KMS-11 (cell line): ENCODE data around the gene CACNB1.

Experiments used
- H2AFZ ChIP-seq: fragments of 200-600 bp; sonication (generic); 2 replicates; pipeline ENCODE4 v1.6.1; 2016; ENCODE audit warnings: antibody characterized with exemption, mixed run types, low read depth
- H3K27ac ChIP-seq: fragments of 200-600 bp; sonication (generic); 2 replicates; pipeline ENCODE4 v1.6.1; 2016; ENCODE audit warnings: mild to moderate bottlenecking, mixed run types
- H3K27me3 ChIP-seq: fragments of 200-600 bp; sonication (generic); 2 replicates; pipeline ENCODE4 v1.6.1; 2017; ENCODE audit warnings: mild to moderate bottlenecking, low read depth, mixed run types, moderate library complexity; ENCODE audit not compliant: insufficient read depth
- H3K36me3 ChIP-seq: fragments of 200-600 bp; sonication (generic); 2 replicates; pipeline ENCODE4 v1.6.1; 2017; ENCODE audit warnings: mild to moderate bottlenecking, mixed run types; ENCODE audit not compliant: insufficient read depth
- H3K4me1 ChIP-seq: fragments of 200-600 bp; sonication (generic); 2 replicates; pipeline ENCODE4 v1.6.1; 2016; ENCODE audit warnings: mild to moderate bottlenecking, low read depth, mixed run types; ENCODE audit not compliant: poor library complexity, severe bottlenecking
- H3K4me2 ChIP-seq: fragments of 200-600 bp; sonication (generic); 2 replicates; pipeline ENCODE4 v1.7.0; 2016; ENCODE audit warnings: mild to moderate bottlenecking, mixed run types
- H3K4me3 ChIP-seq: fragments of 200-600 bp; sonication (generic); IDR thresholded peaks from 2 replicates; pipeline ENCODE4 v1.6.1; 2017; ENCODE audit warnings: low read depth, low read length, mixed read lengths; ENCODE audit not compliant: insufficient read depth
- H3K79me2 ChIP-seq: fragments of 200-600 bp; sonication (generic); 2 replicates; pipeline ENCODE4 v1.6.1; 2016; ENCODE audit warnings: low read depth, mixed run types; ENCODE audit not compliant: insufficient read depth
- H3K9ac ChIP-seq: fragments of 200-600 bp; sonication (generic); 2 replicates; pipeline ENCODE4 v1.6.1; 2016; ENCODE audit warnings: mild to moderate bottlenecking, mixed run types
- H4K20me1 ChIP-seq: fragments of 200-600 bp; sonication (generic); 2 replicates; pipeline ENCODE4 v1.6.1; 2016; ENCODE audit warnings: mild to moderate bottlenecking, mixed run types; ENCODE audit not compliant: insufficient read depth
- CTCF ChIP-seq: fragments of 200-600 bp; sonication (generic); conservative IDR thresholded peaks from 2 replicates; pipeline ENCODE4 v1.6.1; 2017; ENCODE audit warnings: low read depth, mild to moderate bottlenecking, antibody characterized with exemption, low read length, moderate library complexity, mixed read lengths

CACNB1 gene

GRCh38 chr17:39141915-39142664, 55.4 kb downstream of the CACNB1 start:
- no peak overlapping the region for H3K4me2 ChIP-seq
- no peaks in the 10 kb centered on the region for H4K20me1 ChIP-seq
- H3K4me1 ChIP-seq: no peaks in the 10 kb centered on the region
- no peak overlapping the region for H3K9ac ChIP-seq
- H2AFZ ChIP-seq: no peak overlapping the region
- H3K79me2 ChIP-seq: no peaks in the 10 kb centered on the region
- no peak for TF ChIP-seq CTCF
- H3K4me3 ChIP-seq: no peak overlapping the region
- no peaks in the 10 kb centered on the region for H3K36me3 ChIP-seq
- H3K27ac ChIP-seq: no peak overlapping the region
- no peaks in the 10 kb centered on the region for H3K27me3 ChIP-seq

GRCh38 chr17:39141294-39141693, 56.2 kb downstream of the CACNB1 start:
- no peaks in the 10 kb centered on the region for H4K20me1 ChIP-seq
- no peaks in the 10 kb centered on the region for H3K4me1 ChIP-seq
- no peak overlapping the region for H2AFZ ChIP-seq
- H3K27me3 ChIP-seq: no peaks in the 10 kb centered on the region
- H3K36me3 ChIP-seq: no peaks in the 10 kb centered on the region
- no peaks in the 10 kb centered on the region for H3K79me2 ChIP-seq
- no peak overlapping the region for H3K4me3 ChIP-seq
- H3K27ac ChIP-seq: no peak overlapping the region
- no peak overlapping the region for H3K4me2 ChIP-seq
- H3K9ac ChIP-seq: no peak overlapping the region
- TF ChIP-seq CTCF: no peak

GRCh38 chr17:39139561-39139960, 57.9 kb downstream of the CACNB1 start:
- H3K27me3 ChIP-seq: no peaks in the 10 kb centered on the region
- no peak overlapping the region for H3K4me2 ChIP-seq

GRCh38 chr17:39139161-39139511, 58.3 kb downstream of the CACNB1 start:
- no peak overlapping the region for H2AFZ ChIP-seq
- H3K79me2 ChIP-seq: no peaks in the 10 kb centered on the region
- no peaks in the 10 kb centered on the region for H3K4me1 ChIP-seq
- H4K20me1 ChIP-seq: no peaks in the 10 kb centered on the region
- no peak overlapping the region for H3K27ac ChIP-seq
- no peak overlapping the region for H3K9ac ChIP-seq
- no peaks in the 10 kb centered on the region for H3K36me3 ChIP-seq
- H3K27me3 ChIP-seq: no peaks in the 10 kb centered on the region
- no peak for TF ChIP-seq CTCF
- no peak overlapping the region for H3K4me2 ChIP-seq
- H3K4me3 ChIP-seq: no peak overlapping the region

More at GRCh38 chr17:39139561-39139960, 57.9 kb downstream of the CACNB1 start:
- Histone ChIP-seq H4K20me1 (no peaks in the 10 kb centered on the region), H3K4me1 (no peaks in the 10 kb centered on the region), H3K36me3 (no peaks in the 10 kb centered on the region), H3K4me3 (no peak overlapping the region), H2AFZ (no peak overlapping the region), H3K9ac (no peak overlapping the region), H3K27ac (no peak overlapping the region), H3K79me2 (no peaks in the 10 kb centered on the region)
- no peak for TF ChIP-seq CTCF
